Measurements from ENCODE around the gene PERCC1.

The PERCC1 gene

GRCh38 chr16:1420111-1420539 lies 10.8 kb upstream of the PERCC1 start:
- no peak for TF ChIP-seq CTCF (IDR thresholded peaks at IDR 0.05; ENCODE audit: low read depth, low read length)
- H3K4me3 ChIP-seq (replicated peaks in 1 of 2; ENCODE audit: low read depth in 2 of 2, low read length in 2 of 2): peak overlapping the region; percentile 70 to 100
- DNase-seq (ENCODE audit: low read depth in 2 of 2): no peak

GRCh38 chr16:1422076-1422475 lies 8.8 kb upstream of the PERCC1 start:
- TF ChIP-seq CTCF (IDR thresholded peaks at IDR 0.05; ENCODE audit: low read depth, low read length): no peak
- H3K4me3 ChIP-seq (replicated peaks in 1 of 2; ENCODE audit: low read depth in 2 of 2, low read length in 2 of 2): no peak overlapping the region
- no peak for DNase-seq (ENCODE audit: low read depth in 2 of 2)

GRCh38 chr16:1424028-1424427 lies 6.8 kb upstream of the PERCC1 start:
- TF ChIP-seq CTCF (IDR thresholded peaks at IDR 0.05; ENCODE audit: low read depth, low read length): no peak
- no peak for DNase-seq (ENCODE audit: low read depth in 2 of 2)
- no peak overlapping the region for H3K4me3 ChIP-seq (replicated peaks in 1 of 2; ENCODE audit: low read depth in 2 of 2, low read length in 2 of 2)

GRCh38 chr16:1425616-1426370 lies 5.1 kb upstream of the PERCC1 start:
- TF ChIP-seq CTCF (IDR thresholded peaks at IDR 0.05; ENCODE audit: low read depth, low read length): no peak
- DNase-seq (ENCODE audit: low read depth in 2 of 2): no peak
- H3K4me3 ChIP-seq (replicated peaks in 1 of 2; ENCODE audit: low read depth in 2 of 2, low read length in 2 of 2): no peak overlapping the region

- no peak for TF ChIP-seq CTCF (IDR thresholded peaks at IDR 0.05; ENCODE audit: low read depth, low read length)
- no peak for DNase-seq (ENCODE audit: low read depth in 2 of 2)
- no peak overlapping the region for H3K4me3 ChIP-seq (replicated peaks in 1 of 2; ENCODE audit: low read depth in 2 of 2, low read length in 2 of 2)
Observed at GRCh38 chr16:1426734-1427471, 4.0 kb upstream of the PERCC1 start.

- TF ChIP-seq CTCF (IDR thresholded peaks at IDR 0.05; ENCODE audit: low read depth, low read length): no peak
- H3K4me3 ChIP-seq (replicated peaks in 1 of 2; ENCODE audit: low read depth in 2 of 2, low read length in 2 of 2): no peak overlapping the region
- no peak for DNase-seq (ENCODE audit: low read depth in 2 of 2)
Observed at GRCh38 chr16:1427473-1428461, 3.1 kb upstream of the PERCC1 start.
